HEK293 (cell line): ENCODE results near the gene THSD7A.

Experiments
- CTCF ChIP-seq: fragments of 450-650 bp; formaldehyde crosslinking; IDR thresholded peaks from 2 replicates; pipeline ENCODE4 v1.5.1; 2016; ENCODE audit warnings: missing biosample characterization, missing genetic modification characterization
- PRDM6 ChIP-seq: fragments of 450-650 bp; formaldehyde crosslinking; IDR thresholded peaks from 2 replicates; pipeline ENCODE4 v1.5.1; 2017; ENCODE audit warnings: missing biosample characterization, missing genetic modification characterization
- YY1 ChIP-seq: fragments of 450-650 bp; formaldehyde crosslinking; IDR thresholded peaks from 2 replicates; pipeline ENCODE4 v1.5.1; 2018; ENCODE audit warnings: missing biosample characterization, missing genetic modification characterization

GRCh38 chr7:11593322-11593721, 238.7 kb downstream of the THSD7A start:
- TF ChIP-seq CTCF (tag by site-specific recombination) (no peak), YY1 (no peak), PRDM6 (tag by site-specific recombination) (no peak)
